Stimulated activated CD4-positive, alpha-beta T cell treated with anti-CD3 and anti-CD28 coated beads, Interleukin-4, amount 100 ng/mL, for 48 hours (primary cell): ENCODE measurements around the gene MAP3K7CL.

Experiments used
- DNase-seq, 2 donors: peaks; one replicate each; pipeline ENCODE4 v3.0.0-alpha.2; 2020; ENCODE audit warnings: low read depth in 2 of 2

The MAP3K7CL gene, protein sequence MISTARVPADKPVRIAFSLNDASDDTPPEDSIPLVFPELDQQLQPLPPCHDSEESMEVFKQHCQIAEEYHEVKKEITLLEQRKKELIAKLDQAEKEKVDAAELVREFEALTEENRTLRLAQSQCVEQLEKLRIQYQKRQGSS

DNA sequence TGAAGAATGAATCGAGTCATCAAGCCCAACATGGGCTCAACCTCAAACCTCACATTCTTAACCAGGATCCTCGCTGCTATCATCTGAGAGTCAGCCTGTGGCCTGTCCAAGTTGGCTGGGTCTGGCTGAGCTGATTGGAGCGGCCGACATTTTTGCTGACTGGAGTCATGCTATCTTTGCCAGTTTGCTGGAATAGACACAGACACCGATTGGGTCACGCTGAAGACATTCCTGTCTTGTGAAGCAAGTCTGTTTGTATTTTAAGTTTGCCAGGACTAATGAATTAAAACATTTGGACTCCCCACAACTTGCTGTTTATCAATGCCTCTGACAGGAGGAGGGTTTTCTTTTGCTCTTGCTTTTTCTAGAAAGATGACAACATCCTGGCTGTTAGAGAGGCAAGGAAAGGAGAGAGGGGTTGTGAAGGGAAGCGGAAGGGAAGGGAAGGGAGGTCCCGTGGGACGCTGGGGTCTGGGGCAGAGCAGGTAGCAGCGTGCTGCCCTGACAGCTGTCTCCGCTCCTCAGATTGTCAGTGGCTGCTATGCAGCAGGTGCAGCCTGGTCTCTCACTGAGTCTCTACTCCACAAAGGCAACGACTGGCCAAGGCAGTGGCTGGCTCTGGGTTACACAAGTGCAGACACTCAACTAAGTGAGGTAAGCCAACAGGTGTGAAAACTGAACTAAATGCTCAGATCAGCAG, at the start of gene MAP3K7CL:
Gene MAP3K7CL, plus strand, starts transcription at position 375 of the 700 bp plus-strand sequence. CDS start 2,701 bp downstream, outside the sequence.
- no peak for DNase-seq

DNA sequence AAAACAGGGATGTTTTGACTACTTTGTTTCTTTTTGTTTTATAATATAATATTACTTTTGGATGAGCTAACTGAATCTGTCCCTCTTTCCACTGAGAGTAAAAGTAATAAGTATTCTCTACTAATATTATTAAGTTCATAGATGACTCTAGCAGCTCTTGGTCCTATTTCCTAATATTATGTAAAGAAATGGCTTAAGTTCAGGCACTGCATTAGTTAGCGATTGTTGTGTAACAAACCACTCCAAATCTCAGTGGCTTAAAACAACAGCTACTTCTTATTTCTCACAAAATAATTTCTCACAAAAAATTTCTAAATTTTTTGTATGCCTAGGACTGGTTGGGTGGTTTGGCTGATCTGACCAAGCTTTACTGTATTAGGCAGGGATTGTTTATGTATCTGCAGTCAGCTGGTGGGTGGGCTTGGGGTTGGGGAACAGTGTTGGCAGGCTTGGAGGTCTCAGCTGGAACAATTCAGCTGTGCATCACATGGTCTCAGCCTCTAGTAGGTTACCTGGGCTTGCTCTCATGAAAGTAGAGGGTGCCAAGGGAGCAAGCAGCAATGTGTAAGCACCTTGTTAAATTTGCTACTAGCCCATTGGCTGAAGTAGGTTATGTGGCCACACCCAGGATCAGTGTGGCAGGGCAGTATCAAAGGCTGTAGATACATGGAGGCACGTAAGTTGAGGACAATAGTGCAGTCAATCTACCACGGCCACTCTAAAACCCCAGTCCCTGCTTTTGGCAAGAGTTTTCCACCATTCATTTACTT, 48.2 kb upstream of the MAP3K7CL start:
- DNase-seq: no peak

DNA sequence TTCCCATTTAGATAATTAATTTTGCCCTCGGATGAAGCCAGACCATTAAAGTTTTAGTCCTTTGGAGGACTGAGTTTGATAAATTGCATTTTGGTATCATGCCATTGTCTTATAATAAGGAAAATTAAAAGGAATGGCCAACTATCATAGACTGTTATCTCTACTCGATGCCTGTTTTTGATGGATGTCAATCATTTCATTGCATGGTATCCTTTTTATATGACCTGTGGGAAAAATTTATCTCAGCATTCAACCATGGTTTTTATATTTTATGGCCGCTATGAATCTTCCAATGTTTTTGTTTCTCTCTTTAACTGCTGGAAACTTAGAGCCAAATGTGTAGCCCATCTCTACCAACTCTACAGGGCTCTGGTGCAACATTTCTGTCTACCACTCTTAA, 47.1 kb upstream of the MAP3K7CL start:
- DNase-seq: no peak

DNA sequence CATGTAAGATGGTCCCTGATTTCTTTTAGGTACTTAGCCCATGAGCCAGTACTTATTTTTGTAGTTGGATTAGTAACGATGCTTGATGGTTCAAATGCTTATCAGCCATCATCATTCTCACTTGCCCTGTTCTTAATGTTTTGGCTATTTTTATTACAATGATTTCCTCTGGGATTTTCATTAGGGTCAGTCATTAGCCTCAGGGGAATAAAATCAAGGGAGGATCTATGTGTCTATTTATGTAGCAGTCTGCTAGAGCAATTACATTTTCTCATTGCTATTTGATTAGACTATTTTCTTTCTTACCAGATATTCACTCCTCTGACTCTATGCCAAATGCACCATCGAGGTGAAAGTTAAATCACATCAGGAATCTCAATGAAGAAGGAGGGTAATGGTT, 46.1 kb upstream of the MAP3K7CL start:
- DNase-seq: no peak

DNA sequence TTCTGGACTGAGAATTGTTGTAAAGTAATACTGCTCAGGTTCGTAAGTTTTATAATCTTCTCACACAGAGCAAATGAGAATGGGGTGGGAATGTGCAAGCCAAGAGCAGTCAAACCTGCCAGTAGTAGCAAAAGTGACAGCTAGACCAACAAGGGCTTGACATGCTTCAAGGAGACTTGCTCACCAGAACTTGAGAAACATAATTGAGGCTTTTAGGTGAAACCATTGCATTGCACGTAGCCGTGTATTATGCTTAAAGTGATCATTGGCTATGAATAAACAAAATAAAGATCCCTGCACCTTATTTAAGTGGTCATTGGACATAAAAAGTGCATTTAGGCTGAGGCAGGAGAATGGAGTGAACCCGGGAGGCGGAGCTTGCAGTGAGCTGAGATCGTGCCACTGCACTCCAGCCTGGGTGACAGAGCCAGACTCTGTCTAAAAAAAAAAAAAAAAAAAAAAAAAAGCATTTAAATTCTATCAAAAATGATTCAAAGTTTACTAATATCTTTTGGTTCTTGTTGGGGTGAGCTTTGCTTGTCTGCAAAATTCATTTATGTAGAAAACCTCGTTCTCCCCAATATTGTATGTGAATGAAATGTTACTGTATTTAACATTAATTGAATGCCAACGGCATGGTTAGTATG, 45.2 kb upstream of the MAP3K7CL start:
- DNase-seq: no peak

DNA sequence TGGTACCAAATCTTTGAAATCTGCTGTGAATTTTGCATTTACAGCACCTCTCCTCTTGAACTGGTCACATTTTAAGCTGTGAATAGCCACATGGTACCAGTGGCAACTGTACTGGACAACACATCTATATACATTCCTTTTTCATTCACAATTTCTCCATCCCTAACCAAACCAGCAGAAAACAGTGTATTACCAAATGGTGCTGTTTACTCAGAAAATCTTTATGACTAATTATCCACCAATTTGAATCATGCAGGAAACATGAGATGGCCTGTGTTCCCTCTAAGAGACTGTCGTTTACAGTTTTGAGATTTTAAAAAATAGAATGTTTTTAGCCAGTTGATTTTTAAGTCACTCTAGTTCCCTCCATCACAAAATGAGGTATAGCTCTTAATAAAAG, 39.4 kb upstream of the MAP3K7CL start:
- DNase-seq: no peak

DNA sequence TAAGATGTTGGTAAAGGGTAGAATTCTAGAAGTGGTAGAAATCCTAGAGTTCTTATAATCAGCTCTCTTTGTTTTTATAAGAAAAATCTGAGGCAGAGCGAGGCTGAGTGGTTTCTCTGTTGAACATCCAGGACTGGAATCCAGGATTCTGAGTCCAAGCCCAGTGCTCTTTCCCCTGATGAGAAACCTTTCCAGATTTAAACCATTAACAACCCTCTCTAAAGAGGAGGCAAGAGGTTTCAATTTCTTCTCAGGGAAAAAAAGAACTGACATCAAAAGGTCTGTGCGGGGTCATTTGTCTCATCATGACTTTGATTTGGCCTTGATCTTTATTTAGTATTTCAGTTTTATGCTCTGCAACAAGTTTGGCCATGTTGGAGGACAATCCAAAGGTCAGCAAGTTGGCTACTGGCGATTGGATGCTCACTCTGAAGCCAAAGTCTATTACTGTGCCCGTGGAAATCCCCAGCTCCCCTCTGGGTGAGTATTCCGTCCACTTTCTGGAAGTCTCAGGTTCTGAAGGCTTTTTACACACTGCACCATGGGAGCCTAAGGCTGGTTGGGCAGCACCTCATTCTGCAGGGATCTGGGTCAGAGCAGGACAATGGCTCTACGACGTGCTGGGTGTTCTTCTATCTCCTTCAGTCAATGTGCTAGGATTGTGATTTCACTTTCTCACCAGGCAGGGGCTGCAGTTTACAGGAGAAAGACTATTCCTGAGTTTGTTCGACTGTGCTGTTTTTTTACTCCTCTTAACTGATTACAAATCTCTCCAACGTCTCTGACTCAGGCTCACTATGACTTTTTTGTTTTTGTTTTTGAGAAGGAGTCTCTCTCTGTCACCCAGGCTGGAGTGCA, 38.1 kb upstream of the MAP3K7CL start:
- no peak for DNase-seq

DNA sequence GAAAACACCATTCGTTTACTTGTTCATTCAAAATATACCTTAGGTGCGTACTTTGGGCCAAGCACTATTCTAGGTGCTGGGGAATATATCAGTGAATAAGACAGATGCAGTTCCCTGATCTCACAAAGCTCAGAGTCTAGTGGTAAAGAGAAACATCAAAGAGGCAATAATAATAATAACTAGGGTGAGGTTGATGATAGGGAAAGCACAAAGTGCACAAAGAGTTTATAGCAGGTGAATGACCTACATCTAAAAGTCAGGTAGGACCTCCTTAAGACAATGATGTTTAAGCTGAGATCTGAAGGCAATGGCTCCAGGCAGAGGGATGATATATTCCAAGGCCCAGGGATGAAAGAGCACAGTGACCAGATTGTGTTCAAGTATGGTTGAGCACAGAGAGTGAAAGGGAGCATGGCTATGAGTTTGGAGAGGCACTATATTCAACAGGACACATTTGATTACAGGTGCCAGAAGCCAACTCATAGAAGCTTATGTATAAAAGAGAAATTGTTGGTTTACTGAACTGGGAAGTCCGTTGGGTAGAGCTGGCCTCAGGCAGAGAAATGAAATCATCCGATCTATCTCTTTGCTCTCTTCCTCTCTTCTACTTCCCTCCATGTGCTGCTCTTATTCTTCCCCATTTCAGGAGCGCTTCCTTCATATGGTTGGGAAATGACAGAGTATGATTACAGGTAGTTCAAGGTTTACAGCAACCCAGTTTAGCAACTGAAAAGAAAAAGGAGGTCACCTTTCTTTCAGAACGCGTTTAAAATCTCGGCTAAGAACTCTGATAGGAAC, 34.0 kb upstream of the MAP3K7CL start:
- no peak for DNase-seq

DNA sequence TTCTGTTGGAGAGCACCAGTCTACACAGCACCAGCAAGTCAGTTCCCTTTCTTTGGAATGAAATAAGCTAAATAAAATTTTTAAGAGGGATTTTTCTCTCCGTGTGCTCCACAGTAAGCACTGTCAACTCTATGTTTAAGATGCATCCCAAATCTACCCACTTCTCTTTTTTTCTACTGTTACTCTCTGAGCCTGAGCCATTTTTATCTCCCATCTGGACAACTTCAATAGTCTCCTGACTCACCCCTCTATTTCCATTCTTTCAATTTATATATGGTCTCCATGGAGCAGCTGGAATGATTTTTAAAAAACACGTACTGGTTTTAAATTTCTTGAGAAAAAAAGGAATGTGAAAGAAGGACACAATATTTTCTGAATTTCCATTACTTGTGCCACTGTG, 32.3 kb upstream of the MAP3K7CL start:
- DNase-seq: no peak

DNA sequence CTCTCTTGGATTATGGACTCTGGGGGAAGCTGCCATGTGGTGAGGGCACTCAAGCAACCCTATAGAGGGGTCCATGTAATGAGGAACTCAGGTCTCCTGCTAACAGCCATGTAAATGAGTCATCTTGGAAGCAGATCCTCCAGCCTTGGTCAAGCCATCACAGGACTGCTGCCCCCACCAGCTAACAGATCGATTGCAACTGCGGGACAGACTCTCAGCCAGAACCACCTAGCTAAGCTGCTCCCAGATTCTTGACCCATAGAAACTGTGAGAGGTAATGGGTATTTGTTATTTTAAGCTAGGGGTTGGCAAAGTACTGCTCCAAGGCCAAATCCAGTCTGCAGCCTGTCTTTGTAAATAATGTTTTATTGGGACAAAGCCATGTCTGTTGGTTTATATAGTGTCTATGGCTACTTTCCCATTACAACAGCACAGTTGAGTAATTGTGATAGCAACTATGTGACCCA, 27.6 kb upstream of the MAP3K7CL start:
- DNase-seq: no peak

DNA sequence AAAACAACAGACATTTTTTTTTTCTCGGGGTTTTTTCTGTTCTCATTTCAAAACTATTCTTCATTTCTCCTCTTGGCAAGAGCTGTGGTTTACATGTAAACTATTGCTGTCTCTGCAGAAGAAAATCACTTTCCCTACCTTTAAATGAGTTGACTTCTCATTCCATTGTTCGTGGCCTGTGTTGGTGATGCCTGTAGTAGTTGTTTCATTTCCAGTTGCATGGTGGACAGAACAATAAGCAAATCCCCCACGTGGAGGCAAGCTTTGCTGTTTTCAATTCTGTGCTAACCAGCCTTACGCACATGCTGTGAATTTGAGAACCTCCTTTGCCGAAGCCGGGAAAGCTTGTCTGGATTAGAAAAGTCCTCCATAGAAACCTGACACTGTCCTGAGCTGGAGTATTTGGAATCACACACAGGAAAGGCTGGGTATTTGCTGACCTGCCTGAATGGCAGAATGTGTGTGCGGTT, 26.2 kb upstream of the MAP3K7CL start:
- no peak for DNase-seq

DNA sequence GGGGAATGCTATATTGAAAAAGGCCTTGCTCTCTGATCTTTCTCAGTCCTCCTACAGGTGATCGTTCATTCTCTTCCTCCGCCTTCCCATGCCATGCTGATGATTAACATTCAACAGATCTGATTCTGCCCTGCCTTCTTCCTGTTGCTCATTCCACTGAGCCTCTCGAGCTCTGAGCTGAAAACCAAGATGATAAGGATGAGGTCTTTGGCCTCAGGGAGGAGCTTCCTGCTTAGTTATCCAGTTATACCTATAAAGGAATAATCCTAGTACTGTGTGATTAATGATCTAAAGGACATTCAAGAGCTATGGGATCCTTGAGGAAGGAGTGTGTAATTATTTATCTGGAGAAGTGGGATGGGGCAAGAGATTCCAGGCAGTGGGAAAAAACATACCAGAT, 25.2 kb upstream of the MAP3K7CL start:
- DNase-seq: no peak

DNA sequence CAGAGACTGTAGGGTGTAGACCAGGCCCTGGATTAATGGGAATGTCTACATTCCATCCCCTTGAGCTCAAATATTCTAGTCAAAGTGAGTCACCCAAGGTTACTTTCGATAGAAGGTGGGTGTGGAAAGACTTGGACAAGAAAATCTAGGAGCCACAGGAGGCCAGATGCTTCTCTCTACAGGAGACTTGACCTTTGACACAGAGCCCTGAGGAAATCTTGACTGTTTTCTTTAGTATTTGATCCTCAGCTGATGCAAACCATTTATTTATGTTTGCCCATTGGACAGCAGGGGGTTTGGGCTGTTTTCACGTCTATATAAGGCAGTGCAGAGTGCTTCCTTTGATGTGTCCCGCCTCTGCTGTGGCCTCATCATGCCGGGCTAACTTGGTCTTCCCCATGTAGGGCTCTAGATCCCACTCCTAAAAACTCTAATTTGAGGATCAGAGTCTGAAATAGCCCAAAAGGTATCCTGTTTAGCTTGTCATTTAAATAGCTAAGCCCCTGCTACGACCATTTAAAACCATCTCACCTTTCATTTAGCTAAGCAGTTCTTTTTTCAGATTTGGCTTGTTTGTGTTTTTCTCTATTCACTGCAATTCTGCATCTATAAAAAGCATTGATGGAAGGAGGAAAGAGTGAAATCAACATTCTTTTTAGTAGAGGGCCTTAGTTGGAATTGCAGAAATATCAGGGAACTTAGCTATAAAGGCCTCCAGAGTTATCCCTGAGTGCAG, 15.5 kb upstream of the MAP3K7CL start:
- no peak for DNase-seq

DNA sequence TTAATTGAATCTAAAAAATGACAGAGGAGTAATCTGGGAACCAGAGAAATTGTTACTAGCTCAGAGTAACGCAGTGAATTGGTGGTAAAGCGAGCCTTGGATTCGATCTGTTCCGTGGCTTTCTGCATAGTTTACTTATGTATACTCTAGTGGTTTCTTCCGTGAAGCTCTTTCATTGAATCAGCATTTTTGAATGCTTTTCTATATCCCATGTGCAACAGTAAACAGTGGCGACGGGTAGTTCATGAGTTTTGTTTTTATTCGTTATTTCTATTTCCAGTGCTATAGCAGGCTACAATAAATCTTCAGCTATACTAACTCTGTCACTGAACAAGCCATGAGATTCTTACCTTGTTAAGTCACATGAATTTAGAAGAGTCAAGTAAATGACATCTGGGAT, 14.5 kb upstream of the MAP3K7CL start:
- no peak for DNase-seq

DNA sequence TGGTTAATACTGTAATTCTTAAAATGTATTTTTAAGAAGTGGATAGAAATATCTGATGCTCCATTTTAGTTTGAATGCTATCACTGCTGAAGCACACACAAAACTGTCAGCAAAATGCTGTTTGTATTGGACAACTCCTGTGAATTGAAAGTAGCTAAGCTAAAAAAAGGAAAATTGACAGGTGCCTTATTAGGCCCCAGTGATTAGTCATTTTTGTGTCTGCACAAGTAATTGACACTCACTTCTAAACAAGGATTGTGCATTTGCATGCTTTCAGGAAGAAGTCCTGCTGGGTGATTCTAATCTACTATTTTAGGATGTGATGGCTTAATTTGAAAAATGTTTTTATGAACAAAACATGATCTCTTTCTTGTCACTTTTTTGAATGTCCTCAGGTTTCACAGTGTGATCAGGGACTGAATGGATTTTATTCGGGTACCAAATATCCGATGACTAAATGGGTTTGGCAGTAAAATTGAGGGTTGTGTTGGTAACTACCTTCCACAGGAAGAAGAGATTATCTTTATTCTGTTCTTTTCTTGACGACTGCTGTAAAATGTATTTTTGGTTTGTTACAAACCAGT, 13.0 kb upstream of the MAP3K7CL start:
- no peak for DNase-seq

DNA sequence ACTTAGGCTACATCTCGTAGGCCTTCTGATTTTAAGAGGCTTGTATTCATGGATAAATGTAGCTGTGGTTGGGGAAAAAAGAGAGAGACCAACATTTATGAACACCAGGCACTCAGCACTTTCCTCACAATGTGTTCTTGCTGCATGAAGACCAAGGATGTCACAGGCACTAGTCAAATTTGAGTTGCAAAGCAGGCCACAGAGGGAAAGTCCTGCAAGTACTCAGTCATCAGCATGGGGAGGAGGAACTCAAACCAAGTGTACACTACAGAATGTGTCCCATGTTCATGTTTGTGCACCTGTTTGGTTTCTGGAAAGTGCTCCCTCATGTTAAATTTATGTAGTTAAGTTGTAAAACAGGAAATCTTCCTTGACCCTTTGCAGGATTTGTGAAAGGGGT, 8.7 kb upstream of the MAP3K7CL start:
- no peak for DNase-seq

DNA sequence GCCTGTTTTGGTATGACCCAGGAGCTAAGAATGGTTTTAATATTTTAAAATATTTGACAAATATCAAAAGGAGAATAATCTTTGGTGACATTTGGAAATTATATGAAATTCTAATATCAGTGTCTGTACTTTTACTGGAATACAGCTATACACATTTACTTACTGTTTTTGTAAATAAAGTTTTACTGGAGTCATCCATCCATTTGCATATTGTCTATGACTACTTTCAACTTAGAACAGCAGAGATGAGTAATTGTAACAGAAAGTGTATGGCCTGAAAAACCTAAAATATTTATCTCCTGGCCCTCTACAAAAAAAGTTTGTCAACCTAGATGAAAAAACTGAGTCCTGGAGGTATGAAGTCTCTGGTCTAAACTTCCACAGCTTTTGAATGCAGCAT, 5.8 kb upstream of the MAP3K7CL start:
- DNase-seq: no peak

DNA sequence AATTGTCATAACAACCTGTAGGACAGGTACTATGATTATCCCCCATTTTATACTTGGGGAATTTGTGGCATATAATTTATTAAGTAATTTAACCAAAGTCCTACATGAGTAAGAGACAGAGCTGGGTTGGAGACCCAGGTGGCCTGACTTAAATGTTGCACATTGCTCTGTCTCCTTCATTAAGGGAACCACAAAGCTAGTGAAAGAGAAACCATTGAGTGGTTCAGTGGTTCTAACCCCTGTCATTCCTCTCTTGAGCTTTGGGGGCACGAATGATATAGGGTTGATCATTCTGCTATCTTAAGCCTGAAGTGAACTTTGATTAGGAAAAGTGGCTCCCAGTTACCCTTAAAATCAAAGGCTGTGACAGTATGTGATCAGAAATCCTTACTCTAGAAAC, 5.3 kb upstream of the MAP3K7CL start:
- DNase-seq: no peak

DNA sequence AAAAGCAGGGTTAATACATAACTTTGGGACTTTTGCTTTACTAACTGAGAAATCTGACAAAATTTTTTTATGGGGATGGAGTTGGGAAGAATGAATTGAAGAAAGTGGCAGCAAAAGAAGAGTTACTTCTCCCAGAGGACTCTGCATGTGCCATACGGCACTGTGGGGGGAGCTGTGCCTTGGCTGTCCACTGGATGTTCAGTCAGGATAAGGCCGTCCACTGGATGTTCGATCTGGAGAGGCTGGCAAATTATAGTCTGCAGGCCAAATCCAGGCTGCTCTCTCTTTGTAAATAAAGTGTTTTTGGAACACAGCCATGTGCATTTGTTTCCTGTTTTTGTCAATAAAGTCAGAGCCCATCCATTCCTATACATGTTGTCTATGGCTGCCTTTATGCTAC, 4.5 kb upstream of the MAP3K7CL start:
- no peak for DNase-seq

DNA sequence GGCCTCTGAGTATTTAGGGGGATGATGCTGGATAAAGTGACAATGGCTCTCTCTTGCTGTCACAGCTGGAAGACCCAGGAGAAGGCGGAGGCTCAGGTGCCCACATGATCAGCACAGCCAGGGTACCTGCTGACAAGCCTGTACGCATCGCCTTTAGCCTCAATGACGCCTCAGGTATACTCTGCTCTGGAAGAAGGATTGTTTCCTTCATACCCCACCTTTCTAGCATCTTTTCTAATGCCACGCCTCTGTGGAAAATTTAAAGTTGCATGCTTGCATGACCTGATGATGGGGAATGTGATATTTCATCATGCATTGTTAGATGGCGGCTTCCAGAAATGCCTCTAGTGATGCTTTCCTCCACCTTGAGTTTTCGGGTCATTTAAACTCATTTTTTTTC, 2.8 kb downstream of the MAP3K7CL start:
- DNase-seq: no peak
